GM12875 (cell line): ENCODE measurements around the gene BCL3.

ENCODE experiments used
- H3K4me3 ChIP-seq: one replicate; pipeline ENCODE4 v1.5.1; 2011; ENCODE audit warnings: low read depth, low read length, control low read depth
- TF ChIP-seq, protein P1 (sequence below): IDR thresholded peaks from 2 replicates; pipeline ENCODE4 v1.5.1; 2011; ENCODE audit warnings: low read depth, mild to moderate bottlenecking, control low read depth, inconsistent platforms, low read length, moderate library complexity, borderline replicate concordance; ENCODE audit not compliant: insufficient read depth

The BCL3 gene

DNA sequence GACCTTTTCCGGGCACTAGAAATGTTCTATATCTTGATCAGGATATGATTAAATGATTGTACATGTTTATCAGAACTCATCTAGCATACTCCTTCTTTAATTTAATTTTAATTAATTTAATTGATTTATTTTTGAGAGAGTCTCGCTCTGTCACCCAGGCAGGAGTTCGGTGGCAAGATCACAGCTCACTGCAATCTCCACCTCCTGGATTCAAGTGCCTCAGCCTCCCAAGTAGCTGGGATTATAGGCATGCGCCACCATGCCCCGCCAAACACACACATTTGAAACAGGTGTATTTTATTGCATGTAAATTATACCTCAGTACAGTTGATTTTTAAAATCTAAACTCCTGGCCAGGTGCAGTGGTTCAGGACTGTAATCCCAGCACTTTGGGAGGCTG, 17.4 kb upstream of the BCL3 start:
- TF ChIP-seq, protein P1, sequence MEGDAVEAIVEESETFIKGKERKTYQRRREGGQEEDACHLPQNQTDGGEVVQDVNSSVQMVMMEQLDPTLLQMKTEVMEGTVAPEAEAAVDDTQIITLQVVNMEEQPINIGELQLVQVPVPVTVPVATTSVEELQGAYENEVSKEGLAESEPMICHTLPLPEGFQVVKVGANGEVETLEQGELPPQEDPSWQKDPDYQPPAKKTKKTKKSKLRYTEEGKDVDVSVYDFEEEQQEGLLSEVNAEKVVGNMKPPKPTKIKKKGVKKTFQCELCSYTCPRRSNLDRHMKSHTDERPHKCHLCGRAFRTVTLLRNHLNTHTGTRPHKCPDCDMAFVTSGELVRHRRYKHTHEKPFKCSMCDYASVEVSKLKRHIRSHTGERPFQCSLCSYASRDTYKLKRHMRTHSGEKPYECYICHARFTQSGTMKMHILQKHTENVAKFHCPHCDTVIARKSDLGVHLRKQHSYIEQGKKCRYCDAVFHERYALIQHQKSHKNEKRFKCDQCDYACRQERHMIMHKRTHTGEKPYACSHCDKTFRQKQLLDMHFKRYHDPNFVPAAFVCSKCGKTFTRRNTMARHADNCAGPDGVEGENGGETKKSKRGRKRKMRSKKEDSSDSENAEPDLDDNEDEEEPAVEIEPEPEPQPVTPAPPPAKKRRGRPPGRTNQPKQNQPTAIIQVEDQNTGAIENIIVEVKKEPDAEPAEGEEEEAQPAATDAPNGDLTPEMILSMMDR, result no peak
- H3K4me3 ChIP-seq, result no peak overlapping the region

DNA sequence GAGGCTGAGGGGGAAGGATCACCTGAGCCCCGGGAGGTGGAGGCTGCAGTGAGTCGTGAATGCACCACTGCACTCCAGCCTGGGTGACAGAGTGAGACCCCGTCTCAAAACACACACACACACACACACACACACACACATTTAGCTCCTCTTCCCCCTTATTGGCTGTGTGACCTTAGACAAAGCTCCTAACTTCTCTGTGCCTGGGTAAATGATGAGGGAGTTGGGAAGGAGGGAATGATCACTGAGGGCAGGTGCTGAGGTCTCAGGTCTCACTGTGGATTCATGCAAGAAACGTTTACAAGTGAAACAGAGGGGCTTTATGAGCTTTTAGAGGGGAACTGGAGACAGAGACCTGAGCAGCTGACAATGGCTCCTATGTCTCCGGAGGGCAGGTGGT, 16.9 kb upstream of the BCL3 start:
- TF ChIP-seq, protein P1, result no peak
- no peak overlapping the region for H3K4me3 ChIP-seq

- no peak overlapping the region for H3K4me3 ChIP-seq
- TF ChIP-seq, protein P1, result no peak
Observed at GRCh38 chr19:44732235-44733014, 16.1 kb upstream of the BCL3 start.

- TF ChIP-seq, protein P1, result no peak
- H3K4me3 ChIP-seq, result no peak overlapping the region
Observed at GRCh38 chr19:44734357-44734756, 14.2 kb upstream of the BCL3 start.

- no peak overlapping the region for H3K4me3 ChIP-seq
- TF ChIP-seq, protein P1, result no peak
Observed at GRCh38 chr19:44735011-44735410, 13.5 kb upstream of the BCL3 start.

- no peak overlapping the region for H3K4me3 ChIP-seq
- TF ChIP-seq, protein P1, result no peak
Observed at GRCh38 chr19:44737238-44738071, 11.1 kb upstream of the BCL3 start.
